ENCODE measurements around the gene GCDH.

DNA sequence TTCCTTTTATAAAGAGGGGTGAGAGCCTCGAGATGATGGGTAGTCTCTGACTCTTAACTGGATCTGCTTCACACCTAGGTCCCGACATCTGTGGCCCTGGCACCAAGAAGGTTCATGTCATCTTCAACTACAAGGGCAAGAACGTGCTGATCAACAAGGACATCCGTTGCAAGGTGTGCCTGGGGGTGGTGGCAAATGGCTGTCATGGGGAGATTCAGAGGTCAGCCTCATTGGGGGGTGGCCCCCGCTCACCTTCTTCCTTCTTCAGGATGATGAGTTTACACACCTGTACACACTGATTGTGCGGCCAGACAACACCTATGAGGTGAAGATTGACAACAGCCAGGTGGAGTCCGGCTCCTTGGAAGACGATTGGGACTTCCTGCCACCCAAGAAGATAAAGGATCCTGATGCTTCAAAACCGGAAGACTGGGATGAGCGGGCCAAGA, 49.0 kb downstream of the GCDH start:
- TF ChIP-seq ZFP30 (CRISPR knock-in tag; IDR thresholded peaks at IDR 0.05) (no peak), TCF4 (CRISPR knock-in tag; IDR thresholded peaks at IDR 0.05; ENCODE audit: borderline replicate concordance) (no peak)
